ENCODE measurements around the gene OGG1. TPM values are rescaled to one million over a fixed set of nuclear protein-coding genes. Genes with fewer than 3 reads are reported as not detected.

Gene OGG1
- total and polyA plus RNA-seq, 9 of the 15 experiments (the other 6 are each of a cell fraction or from before 2014, with no cell fraction given): 6.6 to 33.0 (median 24.4) TPM

- TF ChIP-seq TOE1 (IDR thresholded peaks at IDR 0.05; ENCODE audit: borderline replicate concordance) (peak; percentile 88), TOE1 (CRISPR knock-in tag; IDR thresholded peaks at IDR 0.05; ENCODE audit: borderline replicate concordance, low read depth) (0 out of 2 replicates have a peak, but pooled peaks have one; percentile 62), ZSCAN29 (IDR thresholded peaks at IDR 0.05) (no peak), XRCC5 (IDR thresholded peaks at IDR 0.05; ENCODE audit: low read depth, low read length) (peak; percentile 94), HDAC2 (IDR thresholded peaks at IDR 0.05) (0 out of 2 replicates have a peak, but pooled peaks have one; percentile 37), ZNF561 (CRISPR knock-in tag; conservative IDR thresholded peaks at IDR 0.05) (no peak), YY1 (IDR thresholded peaks at IDR 0.05; ENCODE audit: borderline replicate concordance in 1 of 3, control insufficient read depth in 1 of 3, extremely low read depth in 1 of 3, insufficient read depth in 3 of 3, insufficient read length in 1 of 3, insufficient replicate concordance in 2 of 3, low read depth in 1 of 3, low read length in 2 of 3) (no peak), CUX1 (CRISPR knock-in tag; IDR thresholded peaks at IDR 0.05) (no peak), ZNF263 (CRISPR knock-in tag; IDR thresholded peaks at IDR 0.05; ENCODE audit: borderline replicate concordance) (peak; percentile 58), ZBTB33 (CRISPR knock-in tag; IDR thresholded peaks at IDR 0.05) (no peak), LEF1 (IDR thresholded peaks at IDR 0.05) (peak; percentile 63), ETV6 (IDR thresholded peaks at IDR 0.05; ENCODE audit: borderline replicate concordance in 1 of 2, low read depth in 2 of 2, low read length in 1 of 2) (0 out of 4 replicates have a peak, but pooled peaks of 1 of the 2 experiments have one; percentile 40), ETV6 (CRISPR knock-in tag; IDR thresholded peaks at IDR 0.05; ENCODE audit: borderline replicate concordance) (no peak)
These were observed 33.9 kb upstream of the OGG1 start (continued) for GRCh38 chr3:9715764-9716437.
